SH-SY5Y (cell line): ENCODE measurements around the gene TPT1.

Experiments
- GATA2 ChIP-seq: IDR thresholded peaks from 2 replicates; pipeline ENCODE4 v1.6.1; 2011; ENCODE audit warnings: mild to moderate bottlenecking, low read depth, low read length
- GATA3 ChIP-seq: IDR thresholded peaks from 2 replicates; pipeline ENCODE4 v1.6.1; 2011; ENCODE audit warnings: low read depth, mild to moderate bottlenecking, low read length, moderate library complexity

GRCh38 chr13:45337395-45337794 is 3.6 kb downstream of the TPT1 start:
- TF ChIP-seq GATA2 (no peak), GATA3 (no peak)
